ACC112 (cell line): ENCODE measurements around the gene PRR29.
"Not testable (repeated sequence)": the region's sequence is repeated elsewhere in the genome, so short reads cannot be mapped to it uniquely, and the experiment has no call there.

Experiments used
- H2AFZ ChIP-seq: fragments of 200-600 bp; sonication (generic); one replicate; pipeline ENCODE4 v1.6.0; 2017; ENCODE audit warnings: antibody characterized with exemption, low read length; ENCODE audit not compliant: unreplicated experiment
- H3K27ac ChIP-seq: fragments of 200-600 bp; sonication (generic); 2 replicates; pipeline ENCODE4 v1.5.1; 2014; ENCODE audit warnings: low read depth, mild to moderate bottlenecking, antibody characterized with exemption, low read length, moderate library complexity
- H3K27me3 ChIP-seq: fragments of 200-600 bp; sonication (generic); 2 replicates; pipeline ENCODE4 v1.6.1; 2014; ENCODE audit warnings: mild to moderate bottlenecking, antibody characterized with exemption, low read length, moderate library complexity, mixed read lengths; ENCODE audit not compliant: insufficient read depth
- H3K36me3 ChIP-seq: fragments of 200-600 bp; sonication (generic); 2 replicates; pipeline ENCODE4 v1.6.1; 2016; ENCODE audit warnings: mild to moderate bottlenecking, antibody characterized with exemption, low read length, moderate library complexity, mixed read lengths; ENCODE audit not compliant: insufficient read depth
- H3K4me1 ChIP-seq: fragments of 200-600 bp; sonication (generic); one replicate; pipeline ENCODE4 v1.6.1; 2016; ENCODE audit warnings: low read length, mixed read lengths; ENCODE audit not compliant: insufficient read depth, unreplicated experiment, control insufficient read depth
- H3K4me3 ChIP-seq: fragments of 200-600 bp; sonication (generic); 2 replicates; pipeline ENCODE4 v1.5.1; 2014; ENCODE audit warnings: mild to moderate bottlenecking, low read depth, low read length
- H3K79me2 ChIP-seq: fragments of 200-600 bp; sonication (generic); one replicate; pipeline ENCODE4 v1.6.0; 2016; ENCODE audit warnings: low read length; ENCODE audit not compliant: control insufficient read depth, unreplicated experiment, insufficient read depth

PRR29 gene

GRCh38 chr17:64017381-64017980 is 19.3 kb downstream of the PRR29 start:
- Histone ChIP-seq H3K4me3 (no peak overlapping the region), H2AFZ (no peak overlapping the region), H3K79me2 (no peaks in the 10 kb centered on the region), H3K27ac (no peak overlapping the region), H3K36me3 (no peaks in the 10 kb centered on the region), H3K27me3 (no peaks in the 10 kb centered on the region), H3K4me1 (no peaks in the 10 kb centered on the region)

- not testable (repeated sequence) for H2AFZ ChIP-seq, H3K36me3 ChIP-seq, H3K79me2 ChIP-seq, H3K27me3 ChIP-seq, H3K4me3 ChIP-seq, H3K27ac ChIP-seq, H3K4me1 ChIP-seq
Observed at GRCh38 chr17:64019551-64019961, 21.4 kb downstream of the PRR29 start.

- Histone ChIP-seq H3K27me3 (no peaks in the 10 kb centered on the region), H2AFZ (peak within 1 kb of the TSS; percentile 83), H3K27ac (no peak within 1 kb of the TSS), H3K79me2 (no peaks in the 10 kb centered on the region), H3K4me3 (peak within 1 kb of the TSS; percentile 64), H3K36me3 (no peaks in the 10 kb centered on the region), H3K4me1 (no peaks in the 10 kb centered on the region)
Observed at GRCh38 chr17:64020056-64020766, 22.1 kb downstream of the PRR29 start, which contains the start of gene ICAM2. Gene ICAM2, minus strand, starts transcription at chr17:64020633. Its CDS starts 13,942 bp downstream, at chr17:64006691.

- H3K27me3 ChIP-seq = no peaks in the 10 kb centered on the region
- no peak overlapping the region for H3K4me3 ChIP-seq
- H3K4me1 ChIP-seq = no peaks in the 10 kb centered on the region
- H2AFZ ChIP-seq = peak overlapping the region; percentile 23
- H3K79me2 ChIP-seq = no peaks in the 10 kb centered on the region
- H3K36me3 ChIP-seq = no peaks in the 10 kb centered on the region
- H3K27ac ChIP-seq = no peak overlapping the region
Observed at GRCh38 chr17:64022611-64023063, 24.5 kb downstream of the PRR29 start.

GRCh38 chr17:64024215-64024654 is 26.1 kb downstream of the PRR29 start:
- Histone ChIP-seq H3K4me1 (no peaks in the 10 kb centered on the region), H3K27me3 (no peaks in the 10 kb centered on the region), H3K36me3 (no peaks in the 10 kb centered on the region), H2AFZ (no peak overlapping the region), H3K27ac (no peak overlapping the region), H3K4me3 (no peak overlapping the region), H3K79me2 (no peaks in the 10 kb centered on the region)

GRCh38 chr17:64024781-64025731 is 26.9 kb downstream of the PRR29 start:
- Histone ChIP-seq H3K4me3 (no peak overlapping the region), H3K4me1 (no peaks in the 10 kb centered on the region), H3K36me3 (no peaks in the 10 kb centered on the region), H3K27me3 (no peaks in the 10 kb centered on the region), H2AFZ (no peak overlapping the region), H3K27ac (no peak overlapping the region), H3K79me2 (no peaks in the 10 kb centered on the region)

GRCh38 chr17:64025732-64026294 is 27.7 kb downstream of the PRR29 start:
- Histone ChIP-seq H3K27ac (no peak overlapping the region), H3K4me3 (peak overlapping the region; percentile 51; the same call in 1 of the 2 replicates), H3K79me2 (no peaks in the 10 kb centered on the region)

GRCh38 chr17:64028874-64029464 is 30.8 kb downstream of the PRR29 start:
- Histone ChIP-seq H3K4me1 (no peaks in the 10 kb centered on the region), H3K27ac (no peak overlapping the region), H3K79me2 (no peaks in the 10 kb centered on the region), H3K4me3 (no peak overlapping the region), H3K27me3 (no peaks in the 10 kb centered on the region), H2AFZ (no peak overlapping the region), H3K36me3 (no peaks in the 10 kb centered on the region)

More at GRCh38 chr17:64025732-64026294, 27.7 kb downstream of the PRR29 start:
- Histone ChIP-seq H2AFZ (no peak overlapping the region), H3K36me3 (no peaks in the 10 kb centered on the region), H3K4me1 (no peaks in the 10 kb centered on the region), H3K27me3 (no peaks in the 10 kb centered on the region)

- H3K27me3 ChIP-seq = no peaks in the 10 kb centered on the region
- H3K4me3 ChIP-seq = no peak overlapping the region
- no peak overlapping the region for H2AFZ ChIP-seq
- no peaks in the 10 kb centered on the region for H3K79me2 ChIP-seq
- H3K36me3 ChIP-seq = no peaks in the 10 kb centered on the region
- no peaks in the 10 kb centered on the region for H3K4me1 ChIP-seq
- H3K27ac ChIP-seq = no peak overlapping the region
Observed at GRCh38 chr17:64032081-64032480, 33.9 kb downstream of the PRR29 start.
